Hematopoietic multipotent progenitor cell (in vitro differentiated cells): ENCODE results near the gene RUNX1. TPM values are rescaled to one million over a fixed set of nuclear protein-coding genes. Genes with fewer than 3 reads are reported as not detected.
"Not testable (repeated sequence)": the region's sequence is repeated elsewhere in the genome, so short reads cannot be mapped to it uniquely, and the experiment has no call there.

Source experiments
- DNase-seq, 3 donors: peaks; one replicate each; pipeline ENCODE4 v3.0.0-alpha.2; 2011 to 2015; ENCODE audit warnings: low read depth in 2 of 3, low spot score in 2 of 3
- total RNA-seq: library from RNA; depleted of rRNA; stranded (reverse); fragments of >200 nt; gene quantifications from one replicate; pipeline ENCODE4 v1.2.3, GENCODE V29; 2012

The RUNX1 gene
- total RNA-seq, 1 donor, result 192 TPM

DNA sequence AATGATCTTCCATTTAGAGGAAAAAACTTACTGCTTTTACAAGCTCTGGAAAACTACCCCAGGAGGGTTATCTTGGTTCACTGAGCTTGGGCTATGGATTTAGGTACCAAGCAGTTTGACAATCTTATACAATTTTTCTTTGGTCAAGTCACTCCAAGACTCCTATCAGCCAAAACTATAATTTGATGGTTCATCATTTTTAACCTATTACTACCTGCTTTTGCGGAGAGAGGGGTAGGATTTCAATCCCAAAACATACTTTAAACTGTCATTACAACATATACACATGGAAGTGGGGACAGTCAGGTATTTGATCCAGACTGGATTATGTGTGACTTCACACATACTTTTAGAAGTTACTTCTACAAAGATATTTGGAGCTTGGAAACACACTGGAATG lies 71.8 kb downstream of the RUNX1 start:
- DNase-seq, result no peak

DNA sequence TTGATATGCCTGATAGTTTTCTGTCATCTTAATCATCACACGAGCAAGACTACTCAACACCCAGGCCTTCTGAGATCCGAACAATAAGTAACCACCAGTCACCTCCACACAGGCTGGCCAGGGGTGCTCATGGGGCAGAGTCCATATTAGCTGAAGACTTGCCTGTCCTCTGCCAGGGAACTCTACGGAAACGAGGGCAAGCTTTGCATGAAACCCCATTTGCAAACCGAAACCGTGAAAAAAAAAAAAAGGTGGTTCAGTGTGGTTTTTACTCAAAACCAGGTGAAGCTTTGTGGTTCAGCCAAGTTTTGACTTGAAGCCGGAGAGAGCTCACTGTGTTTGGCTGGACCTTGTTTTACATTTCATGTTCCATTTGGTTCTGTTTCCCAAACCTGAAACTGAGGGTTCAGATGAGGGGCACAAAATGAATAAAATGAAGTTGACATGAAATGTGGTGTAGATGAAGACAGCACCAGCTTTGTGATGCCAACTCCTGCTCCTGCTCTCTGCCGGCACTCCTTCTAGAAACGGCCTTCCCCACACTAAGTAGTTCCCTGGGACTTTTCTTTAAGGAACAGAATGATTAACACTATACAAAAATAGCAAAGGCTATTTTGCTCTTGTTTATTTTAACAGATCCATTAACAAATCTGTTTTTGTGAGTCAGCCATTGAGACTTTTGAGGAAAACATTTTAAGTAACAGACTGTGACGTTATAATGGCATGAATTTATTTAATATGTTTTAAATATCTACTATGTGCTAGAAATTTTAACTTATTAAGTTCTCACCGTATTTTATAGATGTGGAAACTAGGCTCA lies 74.7 kb downstream of the RUNX1 start:
- DNase-seq, result peak in 1 of 3 donors; percentile 45

DNA sequence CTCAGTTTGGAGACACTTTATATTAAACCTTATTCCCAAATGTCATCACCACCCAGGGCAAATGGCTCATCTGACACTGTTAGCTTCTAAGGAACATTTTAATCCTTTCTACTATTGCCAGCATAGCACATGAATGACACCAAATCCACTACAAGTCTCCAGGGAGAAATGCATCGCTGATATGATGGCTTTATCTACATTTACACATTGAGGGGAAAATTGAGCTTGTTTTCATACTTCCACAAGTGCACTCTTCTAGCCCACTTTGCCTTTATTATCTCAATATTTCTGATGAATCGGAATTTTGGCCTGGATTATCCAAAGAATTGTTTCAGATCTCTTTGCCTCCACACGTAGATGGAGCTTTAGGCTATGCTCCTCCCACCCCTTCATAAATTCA lies 75.4 kb downstream of the RUNX1 start:
- no peak for DNase-seq

DNA sequence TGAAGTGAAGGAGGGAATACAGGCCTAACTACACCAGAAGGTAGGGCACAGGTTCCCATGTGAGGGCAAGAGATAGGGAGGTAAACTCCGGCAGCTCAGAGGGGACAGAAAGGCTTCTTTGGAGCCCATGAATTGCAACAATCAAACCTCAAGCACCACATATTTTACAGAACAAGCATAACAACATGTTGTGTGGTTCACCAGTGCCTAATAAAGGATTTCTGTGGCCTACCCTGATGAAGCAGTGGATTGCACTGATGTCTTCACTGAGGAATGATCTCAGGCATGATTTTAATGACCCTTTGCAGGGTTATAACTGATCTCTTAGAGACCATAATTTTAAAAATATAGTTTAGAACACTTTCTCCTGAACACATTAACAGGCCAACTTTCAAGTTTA lies 77.4 kb downstream of the RUNX1 start:
- DNase-seq, result no peak

DNA sequence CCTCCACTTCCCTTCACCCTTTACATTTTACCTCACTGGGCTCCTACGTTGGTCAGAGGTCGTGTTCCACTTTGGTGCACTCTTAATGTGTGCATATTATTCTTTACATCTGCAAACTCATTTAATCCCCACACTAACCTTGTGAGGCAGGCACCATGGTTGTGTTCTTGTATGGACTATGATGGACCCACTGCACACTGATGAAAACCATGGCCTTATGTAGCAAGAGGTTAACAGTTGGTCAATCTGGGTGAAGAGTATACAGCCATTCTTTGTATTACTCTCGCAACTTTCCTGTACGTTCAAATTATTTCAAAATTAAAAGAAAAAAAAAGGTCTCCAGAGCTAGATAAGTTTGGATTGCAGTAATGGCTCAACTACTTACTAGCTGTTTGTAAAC lies 78.5 kb downstream of the RUNX1 start:
- DNase-seq, result no peak

DNA sequence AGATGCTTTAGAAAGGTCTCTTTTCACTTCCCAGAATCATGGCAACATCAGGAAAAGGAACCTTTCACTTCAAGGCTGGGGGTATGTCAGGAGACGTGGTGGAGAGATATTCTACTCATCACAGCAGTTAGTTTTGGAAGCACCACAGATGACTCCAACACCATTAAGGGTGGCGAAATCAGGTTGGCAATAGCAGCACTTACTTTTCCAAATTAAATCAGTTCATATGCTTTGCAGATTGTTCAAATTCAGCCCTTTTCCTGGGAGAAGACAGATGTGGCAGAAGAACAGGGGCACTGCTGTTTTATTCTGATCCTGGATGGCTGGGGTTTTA lies 79.0 kb downstream of the RUNX1 start:
- no peak for DNase-seq

DNA sequence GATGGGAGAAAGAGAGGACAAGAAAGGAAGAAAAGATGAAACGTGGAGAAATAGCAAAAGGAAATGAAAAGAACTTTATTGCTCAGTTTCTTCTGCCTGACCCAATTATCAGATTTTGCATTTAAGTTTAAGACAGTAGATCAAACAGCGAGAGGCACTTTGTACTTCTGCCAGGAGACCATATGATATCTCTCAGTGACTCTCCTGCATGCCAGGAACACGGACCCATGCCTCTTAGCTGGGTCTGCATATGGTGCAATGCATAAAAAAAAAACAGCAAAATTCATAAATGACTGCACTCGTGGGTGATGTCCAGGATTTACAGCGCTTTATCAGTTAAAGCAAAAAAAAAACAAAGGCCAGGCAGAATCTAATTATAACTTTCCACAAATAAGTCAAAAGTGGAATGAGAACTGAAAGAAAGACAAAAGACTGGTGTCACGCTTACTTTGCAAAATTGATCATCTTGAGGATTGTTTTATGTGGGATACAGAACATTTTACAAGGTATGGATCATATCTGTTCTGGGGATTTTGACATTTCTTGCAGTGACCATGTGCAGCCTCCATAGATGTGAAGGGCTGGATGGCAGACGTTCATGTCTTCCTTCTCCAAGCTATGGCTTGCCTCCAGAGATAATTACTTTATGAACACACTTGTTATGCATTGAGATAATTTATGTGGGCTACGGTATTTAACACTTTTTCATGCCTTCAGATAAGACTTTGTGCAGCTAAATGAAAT lies 79.5 kb downstream of the RUNX1 start:
- no peak for DNase-seq

DNA sequence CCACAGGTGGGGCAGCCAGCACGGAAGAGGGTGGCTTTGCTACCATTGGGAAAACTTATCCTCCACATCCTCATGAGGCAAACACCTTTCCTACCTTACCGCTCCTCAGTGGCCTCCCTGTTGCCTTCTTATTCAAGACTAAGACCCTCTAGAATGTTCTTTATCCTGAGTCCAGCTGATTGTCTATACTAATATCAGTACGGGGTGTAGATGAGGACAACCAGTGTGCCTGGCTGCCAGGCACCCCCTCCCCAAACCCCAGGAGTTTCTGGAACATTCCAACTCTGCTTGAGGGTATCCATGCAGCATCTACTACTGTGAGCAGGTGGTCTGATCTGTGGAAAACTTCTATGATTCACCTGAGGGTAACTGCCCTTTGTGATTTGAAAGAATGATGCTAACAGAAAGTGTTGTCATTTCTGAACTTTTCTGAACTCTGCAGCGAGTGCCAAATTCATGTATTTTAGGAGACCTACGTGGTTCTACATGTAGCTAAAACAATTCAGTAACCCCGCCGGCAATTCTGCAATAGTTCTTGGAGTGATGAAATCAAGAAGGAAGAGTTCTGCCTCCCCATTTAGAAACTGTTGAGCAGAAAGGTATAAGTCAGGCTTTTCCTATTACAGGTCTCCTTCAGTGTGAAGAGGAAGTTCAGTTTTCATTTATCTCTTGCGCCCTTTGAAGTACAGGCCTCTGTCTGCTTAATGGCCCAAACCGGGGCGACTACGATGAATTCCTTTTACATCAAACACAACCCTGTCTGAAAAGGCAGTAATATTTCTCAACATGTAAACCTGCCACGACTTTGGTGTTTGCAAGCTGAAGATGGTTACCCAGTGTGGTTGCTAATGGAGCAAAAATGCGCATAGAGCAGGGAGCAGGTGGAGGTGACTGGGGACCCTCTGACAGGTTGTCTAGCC lies 80.4 kb downstream of the RUNX1 start:
- DNase-seq, result no peak

DNA sequence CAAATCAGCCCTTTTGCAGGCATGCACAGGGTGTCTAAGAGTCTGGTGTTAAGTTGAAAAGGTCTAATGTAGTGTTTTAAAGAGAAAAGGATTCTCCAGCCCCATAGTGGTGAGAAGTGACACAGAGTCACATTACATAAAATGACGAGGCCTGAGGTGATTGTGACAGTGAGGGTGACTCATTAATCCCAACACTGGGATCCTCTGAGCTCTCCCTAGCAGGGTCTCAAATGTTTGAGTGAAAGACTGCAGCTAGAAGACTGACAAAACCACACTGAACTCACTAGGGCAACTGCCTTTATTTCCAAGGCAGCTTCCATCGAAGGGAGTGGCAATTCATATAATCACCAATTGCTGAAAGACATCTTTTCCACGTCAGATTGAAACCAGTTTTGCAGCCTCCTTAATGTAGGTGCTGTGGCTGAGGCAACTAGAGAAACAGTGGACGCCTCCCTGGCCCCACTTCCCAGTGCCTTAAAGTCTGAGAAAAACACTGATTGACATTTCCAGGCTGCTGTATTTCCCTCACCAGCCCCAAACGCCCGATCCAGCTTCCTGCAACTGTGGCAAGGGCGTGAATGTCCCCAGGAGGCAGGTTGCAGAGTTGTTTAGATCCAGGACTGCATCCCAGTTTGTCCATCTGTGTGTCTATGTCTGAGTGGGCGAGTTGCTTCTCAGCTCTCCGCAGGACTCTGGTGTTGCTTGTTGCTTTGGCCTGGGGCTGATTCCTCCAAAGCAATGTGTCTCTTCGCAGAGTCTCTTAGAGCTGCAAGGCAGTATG lies 81.4 kb downstream of the RUNX1 start:
- peak in 1 of 3 donors; percentile 24 for DNase-seq

DNA sequence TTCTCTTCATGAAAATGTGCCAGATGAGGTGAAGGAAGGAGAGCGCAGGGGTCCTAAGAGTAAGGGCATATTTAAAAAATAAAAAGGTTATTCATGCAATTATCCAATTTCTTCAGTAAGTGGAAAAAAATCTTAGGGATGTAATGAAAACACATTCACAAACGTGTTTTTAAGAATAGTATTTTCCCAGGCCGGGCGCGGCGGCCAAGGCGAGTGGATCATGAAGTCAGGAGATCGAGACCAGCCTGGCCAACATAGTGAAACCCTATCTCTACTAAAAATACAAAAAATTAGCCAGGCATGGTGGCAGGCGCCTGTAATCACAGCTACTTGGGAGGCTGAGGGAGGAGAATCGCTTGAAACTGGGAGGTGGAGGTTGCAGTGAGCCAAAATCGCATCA lies 82.2 kb downstream of the RUNX1 start:
- DNase-seq, result not testable (repeated sequence)

DNA sequence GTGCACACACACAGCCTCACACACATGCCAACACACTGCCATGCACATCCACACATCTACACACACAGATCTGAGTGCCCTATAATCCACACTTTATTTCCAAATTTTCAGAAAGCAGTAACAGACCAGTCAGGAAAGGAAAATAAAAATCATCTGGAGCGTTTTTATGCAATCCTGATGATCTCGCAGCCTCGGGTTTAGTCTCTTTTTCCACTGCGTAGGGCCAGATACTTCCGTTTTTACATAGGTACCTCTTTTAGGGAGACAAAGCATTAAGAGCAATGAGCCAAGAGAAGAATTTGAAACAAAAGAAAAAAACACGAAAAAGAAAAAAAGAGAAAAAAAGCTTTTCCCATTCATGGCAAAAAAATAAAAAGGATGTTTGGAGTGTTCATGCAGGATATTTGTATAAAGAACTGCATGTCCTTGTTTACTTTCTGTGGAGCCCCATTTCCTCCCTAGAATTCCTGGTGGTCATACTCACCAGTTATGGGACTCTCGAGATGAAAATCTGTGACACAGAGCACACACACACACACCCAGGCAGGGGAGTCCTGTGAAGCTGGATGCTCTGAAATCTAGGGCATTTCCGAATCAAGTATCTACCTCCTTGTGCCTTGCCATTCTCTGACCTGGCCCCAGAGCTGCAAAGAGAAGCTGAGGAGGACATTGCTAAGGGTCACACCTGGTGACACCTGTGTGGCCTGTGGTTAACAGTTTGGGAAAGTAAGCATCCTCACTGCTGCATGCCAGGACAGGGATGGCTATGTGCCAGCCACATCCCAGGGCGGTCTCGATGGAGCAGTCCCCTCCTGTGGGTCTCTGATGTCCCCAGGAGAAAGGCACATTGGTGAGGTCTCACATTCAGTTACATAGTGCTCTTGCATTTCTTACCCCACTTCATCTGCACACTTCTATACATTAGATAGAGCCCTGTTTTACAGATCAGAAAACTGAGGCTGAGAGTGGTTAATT lies 83.6 kb downstream of the RUNX1 start:
- no peak for DNase-seq

DNA sequence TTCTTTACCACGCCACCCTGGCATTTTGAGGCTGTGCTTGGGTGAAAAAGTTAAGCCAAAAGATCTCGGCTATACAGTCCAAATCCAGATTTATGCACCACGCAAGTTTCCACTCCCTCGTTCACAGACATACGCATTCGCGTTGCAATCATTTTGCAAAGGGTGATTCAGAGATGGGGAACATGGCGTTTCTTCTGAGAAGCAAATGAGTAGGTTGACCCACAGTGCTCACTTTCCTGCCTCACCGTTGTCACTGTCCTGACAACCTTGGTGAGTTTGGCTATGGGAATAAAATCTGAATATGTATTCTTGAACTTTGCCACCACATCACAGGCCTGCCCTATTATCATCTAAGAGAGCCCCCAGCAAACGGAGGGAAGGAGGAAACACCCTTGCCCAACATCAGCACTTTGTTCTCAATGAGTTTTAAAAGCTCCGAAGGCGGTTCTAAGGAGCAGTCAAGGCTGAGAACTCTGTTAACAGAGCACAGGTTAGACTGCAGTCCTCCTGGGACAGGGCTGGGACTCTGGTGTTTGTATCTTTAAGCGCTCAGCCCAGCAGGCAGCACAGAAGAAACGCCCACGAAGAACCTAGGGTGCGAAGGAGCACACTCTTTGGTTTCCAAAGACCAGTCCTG lies 86.4 kb downstream of the RUNX1 start:
- no peak for DNase-seq

DNA sequence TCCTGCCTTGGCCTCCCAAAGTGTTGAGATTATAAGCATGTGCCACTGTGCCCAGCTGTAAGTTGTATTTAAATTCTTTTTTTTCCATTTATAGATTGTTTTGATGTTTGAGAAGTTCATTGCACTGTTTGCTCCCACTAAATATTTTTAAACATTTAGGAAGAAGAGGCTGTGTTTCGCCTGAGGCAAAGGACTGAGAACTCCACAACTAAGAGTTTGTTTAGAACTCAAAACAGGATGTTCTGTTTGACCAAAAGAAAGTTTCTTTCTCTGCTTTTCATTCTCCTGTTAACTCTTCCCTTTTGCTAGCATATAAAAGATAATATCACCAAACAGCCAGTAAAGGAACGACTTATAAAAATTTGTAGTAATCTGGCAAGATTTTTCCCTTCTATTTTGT lies 87.0 kb downstream of the RUNX1 start:
- no peak for DNase-seq

DNA sequence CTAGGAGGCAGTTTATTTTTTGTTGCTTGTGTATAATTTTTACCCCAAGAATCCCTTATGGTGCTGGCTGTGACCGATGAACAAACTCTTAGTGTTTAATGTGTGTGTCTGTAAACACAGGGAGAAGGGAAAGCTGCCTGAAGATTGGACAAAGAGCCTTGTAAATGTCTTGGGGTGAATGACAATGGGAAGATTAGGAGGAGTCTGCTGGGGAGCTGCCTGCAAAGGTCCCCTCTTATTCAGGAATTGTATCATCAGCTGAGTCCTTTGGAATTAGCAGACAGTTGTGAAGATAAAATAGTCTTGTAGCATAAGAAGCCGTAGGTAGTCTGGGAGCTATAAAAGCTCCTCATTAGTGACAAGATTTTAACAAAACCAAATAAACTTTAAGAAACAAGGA lies 88.4 kb downstream of the RUNX1 start:
- DNase-seq, result no peak

DNA sequence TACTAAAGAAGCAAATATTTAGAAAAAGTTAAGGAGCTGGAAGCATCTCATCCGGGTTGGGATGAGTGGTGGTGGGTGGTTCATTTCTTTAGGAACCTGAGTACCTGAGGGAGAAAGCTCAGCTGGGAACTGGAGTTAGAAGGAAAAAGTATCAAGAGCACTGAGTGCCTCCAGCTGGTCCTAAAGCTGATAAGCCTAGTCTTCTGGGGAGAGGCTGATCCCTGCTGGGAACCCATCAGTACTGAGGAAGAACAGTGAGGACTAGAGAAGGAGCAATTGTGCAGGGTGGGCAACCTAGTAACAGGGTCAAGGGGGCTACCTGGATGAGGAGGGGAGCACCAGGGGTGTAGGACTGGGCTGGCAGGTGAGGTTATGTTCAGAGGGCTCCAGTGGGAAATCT lies 89.5 kb downstream of the RUNX1 start:
- DNase-seq, result no peak

DNA sequence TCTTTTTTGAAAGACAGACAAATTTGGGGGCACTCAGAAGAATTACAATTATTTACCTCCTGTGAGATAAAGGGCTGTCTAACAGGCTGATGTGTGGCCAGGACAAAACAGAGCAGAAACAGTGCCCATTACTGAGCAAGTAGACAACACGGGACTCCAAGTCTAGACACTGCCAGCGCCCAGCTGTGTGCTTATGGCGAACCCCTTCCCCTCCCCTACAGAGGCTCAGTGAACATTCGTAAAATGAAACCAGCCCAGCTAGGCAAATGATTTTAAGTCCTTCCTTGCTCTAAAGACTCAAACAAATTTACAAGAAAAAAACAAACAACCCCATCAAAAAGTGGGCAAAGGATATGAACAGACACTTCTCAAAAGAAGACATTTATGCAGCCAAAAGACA lies 91.1 kb downstream of the RUNX1 start:
- no peak for DNase-seq

DNA sequence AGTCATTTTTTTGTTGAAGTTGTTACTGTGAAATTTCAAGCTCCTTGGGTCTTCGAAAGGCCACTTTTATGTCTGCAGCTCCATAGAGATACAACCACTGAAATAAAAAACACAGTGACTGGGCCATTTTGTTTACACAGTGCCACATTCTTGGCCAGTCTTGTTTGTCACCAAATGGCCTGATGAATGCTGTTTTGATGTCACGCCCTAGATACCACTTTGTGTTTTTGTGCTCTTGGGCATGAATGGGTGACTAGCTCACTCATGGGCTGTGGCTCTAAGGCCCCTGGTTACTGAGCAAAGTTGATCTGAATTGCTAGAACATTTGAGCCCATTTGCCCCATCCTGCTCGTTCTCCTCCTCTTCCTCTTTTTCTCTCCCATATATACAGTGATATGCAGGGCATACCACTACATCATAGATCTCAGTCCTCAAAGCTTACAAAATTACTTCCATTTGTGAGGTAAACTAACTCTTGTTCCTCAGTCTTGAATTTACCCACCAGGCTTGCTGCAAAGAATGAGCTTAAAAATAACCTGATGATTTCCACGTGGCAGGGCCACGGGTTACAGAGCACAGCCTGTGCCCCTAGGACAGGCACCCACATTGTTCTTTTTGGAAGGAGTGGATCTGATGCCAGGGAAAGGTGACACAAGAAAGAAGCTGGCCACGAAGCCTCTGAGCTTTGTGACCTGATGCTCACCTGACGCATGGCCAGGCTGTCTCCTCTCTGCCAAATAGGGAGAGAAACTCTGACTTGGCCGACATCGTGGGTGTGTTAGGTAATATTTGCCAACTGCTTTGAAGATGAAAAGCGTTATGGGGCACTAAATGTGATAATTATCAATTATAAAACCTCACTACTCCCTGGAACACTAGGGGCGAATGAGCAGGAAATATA lies 92.4 kb downstream of the RUNX1 start:
- no peak for DNase-seq

DNA sequence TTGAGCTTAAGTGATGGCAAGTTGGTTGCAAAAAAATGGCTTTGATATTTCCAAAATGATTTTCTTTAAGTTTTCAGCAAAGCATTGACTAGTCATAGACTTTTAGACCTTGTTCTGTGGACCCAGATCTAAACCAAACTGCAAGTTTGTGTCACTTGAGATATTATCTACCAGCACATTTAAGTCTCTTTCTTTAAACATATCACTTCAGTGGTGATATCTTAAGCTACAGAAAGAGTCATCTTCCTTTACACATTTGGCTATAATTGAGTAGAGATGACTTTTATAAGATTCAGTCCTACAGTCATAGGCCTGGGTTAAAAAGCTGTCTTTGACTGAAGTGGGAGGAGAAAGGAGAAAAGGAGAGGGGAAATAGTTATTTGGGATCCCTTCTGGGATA lies 95.2 kb downstream of the RUNX1 start:
- no peak for DNase-seq
